ENCODE data around the gene SATB2.

The SATB2 gene

GRCh38 chr2:199431746-199432213 is 26.0 kb downstream of the SATB2 start:
- Histone ChIP-seq H3K27ac (ENCODE audit: low read length) (no peak overlapping the region), H3K4me2 (ENCODE audit: insufficient read depth, low read length) (no peak overlapping the region), H3K9me3 (ENCODE audit: insufficient read depth, low read length, severe bottlenecking) (no peaks in the 10 kb centered on the region), H3K4me1 (ENCODE audit: insufficient read depth, low read length) (no peaks in the 10 kb centered on the region), H3K4me3 (ENCODE audit: low read depth in 1 of 2, low read length in 2 of 2) (no peak overlapping the region), H2AFZ (ENCODE audit: low read depth, low read length) (no peak overlapping the region), H3K36me3 (ENCODE audit: insufficient read depth, low read length) (no peaks in the 10 kb centered on the region), H4K20me1 (ENCODE audit: insufficient read depth, low read length) (no peaks in the 10 kb centered on the region), H3K9ac (ENCODE audit: low read depth, low read length) (no peak overlapping the region), H3K27me3 (ENCODE audit: insufficient read depth, low read length, poor library complexity) (no peaks in the 10 kb centered on the region), H3K79me2 (ENCODE audit: insufficient read depth, low read length) (no peaks in the 10 kb centered on the region)
- TF ChIP-seq, protein P1, sequence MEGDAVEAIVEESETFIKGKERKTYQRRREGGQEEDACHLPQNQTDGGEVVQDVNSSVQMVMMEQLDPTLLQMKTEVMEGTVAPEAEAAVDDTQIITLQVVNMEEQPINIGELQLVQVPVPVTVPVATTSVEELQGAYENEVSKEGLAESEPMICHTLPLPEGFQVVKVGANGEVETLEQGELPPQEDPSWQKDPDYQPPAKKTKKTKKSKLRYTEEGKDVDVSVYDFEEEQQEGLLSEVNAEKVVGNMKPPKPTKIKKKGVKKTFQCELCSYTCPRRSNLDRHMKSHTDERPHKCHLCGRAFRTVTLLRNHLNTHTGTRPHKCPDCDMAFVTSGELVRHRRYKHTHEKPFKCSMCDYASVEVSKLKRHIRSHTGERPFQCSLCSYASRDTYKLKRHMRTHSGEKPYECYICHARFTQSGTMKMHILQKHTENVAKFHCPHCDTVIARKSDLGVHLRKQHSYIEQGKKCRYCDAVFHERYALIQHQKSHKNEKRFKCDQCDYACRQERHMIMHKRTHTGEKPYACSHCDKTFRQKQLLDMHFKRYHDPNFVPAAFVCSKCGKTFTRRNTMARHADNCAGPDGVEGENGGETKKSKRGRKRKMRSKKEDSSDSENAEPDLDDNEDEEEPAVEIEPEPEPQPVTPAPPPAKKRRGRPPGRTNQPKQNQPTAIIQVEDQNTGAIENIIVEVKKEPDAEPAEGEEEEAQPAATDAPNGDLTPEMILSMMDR (IDR thresholded peaks at IDR 0.05; ENCODE audit: borderline replicate concordance, extremely low read depth, low read length, poor library complexity, severe bottlenecking) = no peak
- no peak for TF ChIP-seq EZH2 (IDR thresholded peaks at IDR 0.05; ENCODE audit: borderline replicate concordance, low read depth, low read length, severe bottlenecking)
- ATAC-seq (ENCODE audit: insufficient read depth, low read depth) (no peak), DNase-seq (no peak)

GRCh38 chr2:199430214-199430613 is 27.5 kb downstream of the SATB2 start:
- no peaks in the 10 kb centered on the region for H3K9me3 ChIP-seq (ENCODE audit: insufficient read depth, low read length, severe bottlenecking)
- no peaks in the 10 kb centered on the region for H3K79me2 ChIP-seq (ENCODE audit: insufficient read depth, low read length)
- H2AFZ ChIP-seq (ENCODE audit: low read depth, low read length) = no peak overlapping the region
- DNase-seq = no peak
- H4K20me1 ChIP-seq (ENCODE audit: insufficient read depth, low read length) = no peaks in the 10 kb centered on the region
- H3K4me2 ChIP-seq (ENCODE audit: insufficient read depth, low read length) = no peak overlapping the region
- no peak overlapping the region for H3K4me3 ChIP-seq (ENCODE audit: low read depth in 1 of 2, low read length in 2 of 2)
- no peaks in the 10 kb centered on the region for H3K27me3 ChIP-seq (ENCODE audit: insufficient read depth, low read length, poor library complexity)
- H3K27ac ChIP-seq (ENCODE audit: low read length) = no peak overlapping the region
- no peaks in the 10 kb centered on the region for H3K4me1 ChIP-seq (ENCODE audit: insufficient read depth, low read length)
- H3K36me3 ChIP-seq (ENCODE audit: insufficient read depth, low read length) = no peaks in the 10 kb centered on the region
- ATAC-seq (ENCODE audit: insufficient read depth, low read depth) = no peak
- TF ChIP-seq, protein P1 (IDR thresholded peaks at IDR 0.05; ENCODE audit: borderline replicate concordance, extremely low read depth, low read length, poor library complexity, severe bottlenecking) = no peak
- no peak for TF ChIP-seq EZH2 (IDR thresholded peaks at IDR 0.05; ENCODE audit: borderline replicate concordance, low read depth, low read length, severe bottlenecking)
- H3K9ac ChIP-seq (ENCODE audit: low read depth, low read length) = no peak overlapping the region

DNA sequence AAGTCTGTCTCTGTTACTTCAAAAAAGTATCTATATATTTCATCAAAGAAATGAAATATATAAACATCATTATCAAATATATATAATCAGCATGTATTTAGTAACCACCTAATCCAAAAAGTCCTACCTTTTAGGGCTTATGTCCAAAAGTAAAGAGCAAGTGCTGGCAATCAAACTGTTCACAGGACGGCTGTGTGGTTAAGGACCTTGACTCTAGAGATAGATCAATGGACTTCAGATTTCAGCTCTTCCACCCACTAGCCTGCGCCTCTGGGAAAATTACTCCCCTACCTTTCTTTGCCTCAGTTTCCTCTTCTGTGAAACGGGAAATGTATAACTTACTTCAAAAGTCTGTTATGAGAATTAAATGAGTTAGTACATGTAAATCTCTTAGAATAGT is 29.4 kb downstream of the SATB2 start:
- Histone ChIP-seq H4K20me1 (ENCODE audit: insufficient read depth, low read length) (no peaks in the 10 kb centered on the region), H2AFZ (ENCODE audit: low read depth, low read length) (no peak overlapping the region), H3K4me1 (ENCODE audit: insufficient read depth, low read length) (no peaks in the 10 kb centered on the region), H3K36me3 (ENCODE audit: insufficient read depth, low read length) (no peaks in the 10 kb centered on the region), H3K79me2 (ENCODE audit: insufficient read depth, low read length) (no peaks in the 10 kb centered on the region), H3K27me3 (ENCODE audit: insufficient read depth, low read length, poor library complexity) (no peaks in the 10 kb centered on the region), H3K27ac (ENCODE audit: low read length) (no peak overlapping the region), H3K9me3 (ENCODE audit: insufficient read depth, low read length, severe bottlenecking) (no peaks in the 10 kb centered on the region), H3K4me2 (ENCODE audit: insufficient read depth, low read length) (no peak overlapping the region), H3K4me3 (ENCODE audit: low read depth in 1 of 2, low read length in 2 of 2) (no peak overlapping the region), H3K9ac (ENCODE audit: low read depth, low read length) (no peak overlapping the region)
- no peak for ATAC-seq (ENCODE audit: insufficient read depth, low read depth)
- DNase-seq = no peak
- TF ChIP-seq, protein P1 (IDR thresholded peaks at IDR 0.05; ENCODE audit: borderline replicate concordance, extremely low read depth, low read length, poor library complexity, severe bottlenecking) = no peak
- TF ChIP-seq EZH2 (IDR thresholded peaks at IDR 0.05; ENCODE audit: borderline replicate concordance, low read depth, low read length, severe bottlenecking) = no peak

- H2AFZ ChIP-seq (ENCODE audit: low read depth, low read length) = no peak overlapping the region
- H3K4me1 ChIP-seq (ENCODE audit: insufficient read depth, low read length) = no peaks in the 10 kb centered on the region
- ATAC-seq (ENCODE audit: insufficient read depth, low read depth) (no peak), DNase-seq (no peak)
- H3K4me2 ChIP-seq (ENCODE audit: insufficient read depth, low read length) = no peak overlapping the region
- H3K4me3 ChIP-seq (ENCODE audit: low read depth in 1 of 2, low read length in 2 of 2) = no peak overlapping the region
- no peaks in the 10 kb centered on the region for H4K20me1 ChIP-seq (ENCODE audit: insufficient read depth, low read length)
- no peaks in the 10 kb centered on the region for H3K9me3 ChIP-seq (ENCODE audit: insufficient read depth, low read length, severe bottlenecking)
- no peak for TF ChIP-seq EZH2 (IDR thresholded peaks at IDR 0.05; ENCODE audit: borderline replicate concordance, low read depth, low read length, severe bottlenecking)
- TF ChIP-seq, protein P1 (IDR thresholded peaks at IDR 0.05; ENCODE audit: borderline replicate concordance, extremely low read depth, low read length, poor library complexity, severe bottlenecking) = no peak
- H3K36me3 ChIP-seq (ENCODE audit: insufficient read depth, low read length) = no peaks in the 10 kb centered on the region
- H3K27me3 ChIP-seq (ENCODE audit: insufficient read depth, low read length, poor library complexity) = no peaks in the 10 kb centered on the region
- no peak overlapping the region for H3K9ac ChIP-seq (ENCODE audit: low read depth, low read length)
- no peaks in the 10 kb centered on the region for H3K79me2 ChIP-seq (ENCODE audit: insufficient read depth, low read length)
- H3K27ac ChIP-seq (ENCODE audit: low read length) = no peak overlapping the region
Observed at GRCh38 chr2:199424160-199424559, 33.6 kb downstream of the SATB2 start.
